SIG-M5 treated with dmso at 0.1 percent for 504 hours (cell line): ENCODE data around the gene SHQ1.

Experiments used
- DNase-seq: peaks from one replicate; lab custom pipeline; 2025; ENCODE audit not compliant: unreplicated experiment; lab: John Stamatoyannopoulos, UW

SHQ1 gene

GRCh38 chr3:72855001-72855400 is 6.8 kb upstream of the SHQ1 start:
- no peak for DNase-seq

DNA sequence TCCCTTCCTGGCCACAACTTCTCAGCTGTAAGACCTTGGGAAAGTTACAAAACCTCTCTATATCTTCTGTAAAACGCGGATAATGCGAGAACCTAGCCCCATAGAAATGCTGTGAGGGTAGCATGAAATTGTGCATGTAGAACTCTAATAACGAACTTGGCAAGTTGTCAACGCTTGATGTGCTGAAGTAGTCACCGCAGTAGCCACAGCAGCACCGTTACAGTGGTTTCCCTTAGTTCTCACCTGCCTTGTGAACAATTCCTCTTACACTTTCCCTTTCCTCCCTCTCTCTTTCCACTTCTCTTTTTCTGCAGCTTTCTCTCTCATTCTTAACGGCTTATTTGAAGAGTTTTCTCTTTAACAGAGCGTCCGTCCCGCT is 447 bp upstream of the SHQ1 start:
- peak; percentile 53 for DNase-seq

DNA sequence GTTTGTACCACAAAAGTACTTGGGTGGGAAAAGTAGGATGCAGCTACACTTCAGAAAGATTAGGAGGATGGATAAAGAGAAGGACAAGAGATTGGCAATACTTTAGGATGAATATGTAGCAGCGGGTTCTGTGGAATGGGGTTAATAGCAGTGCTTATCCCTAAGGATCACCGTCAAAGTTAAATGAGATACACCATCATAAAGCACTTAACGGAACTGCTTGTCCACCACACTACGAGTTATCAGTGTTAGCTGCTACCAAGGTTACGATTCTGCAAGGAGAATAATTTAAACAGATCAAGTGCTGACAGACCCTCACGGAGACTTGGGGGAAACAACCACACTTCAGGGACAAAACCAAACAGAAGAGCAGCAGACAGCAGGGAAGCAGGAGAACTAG is 963 bp downstream of the SHQ1 start:
- DNase-seq = no peak

GRCh38 chr3:72846166-72846565 is 2.1 kb downstream of the SHQ1 start:
- no peak for DNase-seq

DNA sequence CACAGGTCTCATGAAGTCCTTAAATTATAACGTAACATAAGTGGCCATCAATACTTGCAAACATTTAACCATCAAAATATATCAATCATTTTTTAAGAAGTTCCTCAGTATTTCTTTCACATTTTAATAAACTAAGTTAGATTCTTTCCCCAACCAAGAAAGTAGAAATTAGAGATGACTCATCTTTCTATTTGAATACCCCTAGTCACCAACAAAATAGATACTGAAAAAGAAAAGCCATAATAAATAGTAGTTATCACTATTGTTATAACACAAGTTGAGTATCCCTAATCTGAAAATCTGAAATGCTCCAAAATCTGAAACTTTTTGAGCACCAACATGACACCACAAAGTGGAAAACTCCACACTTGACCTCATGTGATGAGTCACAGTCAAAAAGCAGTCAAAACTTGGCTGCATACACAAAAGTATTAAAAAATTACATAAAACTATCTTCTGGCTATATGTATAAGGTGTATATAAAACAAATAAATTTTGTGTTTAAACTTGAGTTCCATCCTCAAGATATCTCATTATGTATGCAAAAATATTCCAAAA is 3.7 kb downstream of the SHQ1 start:
- DNase-seq = no peak

- no peak for DNase-seq
These were observed 9.2 kb downstream of the SHQ1 start for GRCh38 chr3:72839057-72839456.

DNA sequence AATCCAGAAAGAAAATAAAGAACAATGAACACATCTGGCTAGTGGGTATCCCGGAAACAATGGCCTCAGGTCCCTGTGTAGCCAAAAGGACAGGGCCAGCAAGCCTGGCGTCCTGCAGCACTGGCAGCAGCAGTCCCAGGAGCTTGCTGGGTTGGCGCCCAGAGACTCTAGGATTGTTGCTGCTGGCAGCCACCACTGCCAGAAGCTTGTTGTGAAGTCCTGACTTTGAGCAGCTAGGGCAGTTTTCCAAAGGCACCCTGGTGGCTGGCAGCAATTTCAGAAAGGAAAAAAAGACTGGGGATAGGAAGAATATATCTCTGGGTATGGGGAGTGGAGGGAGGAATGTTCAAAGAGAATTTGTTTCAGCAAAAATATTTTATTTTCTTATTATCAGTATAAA is 11.3 kb downstream of the SHQ1 start:
- DNase-seq = no peak

- no peak for DNase-seq
These were observed 11.8 kb downstream of the SHQ1 start for GRCh38 chr3:72836416-72836815.

DNA sequence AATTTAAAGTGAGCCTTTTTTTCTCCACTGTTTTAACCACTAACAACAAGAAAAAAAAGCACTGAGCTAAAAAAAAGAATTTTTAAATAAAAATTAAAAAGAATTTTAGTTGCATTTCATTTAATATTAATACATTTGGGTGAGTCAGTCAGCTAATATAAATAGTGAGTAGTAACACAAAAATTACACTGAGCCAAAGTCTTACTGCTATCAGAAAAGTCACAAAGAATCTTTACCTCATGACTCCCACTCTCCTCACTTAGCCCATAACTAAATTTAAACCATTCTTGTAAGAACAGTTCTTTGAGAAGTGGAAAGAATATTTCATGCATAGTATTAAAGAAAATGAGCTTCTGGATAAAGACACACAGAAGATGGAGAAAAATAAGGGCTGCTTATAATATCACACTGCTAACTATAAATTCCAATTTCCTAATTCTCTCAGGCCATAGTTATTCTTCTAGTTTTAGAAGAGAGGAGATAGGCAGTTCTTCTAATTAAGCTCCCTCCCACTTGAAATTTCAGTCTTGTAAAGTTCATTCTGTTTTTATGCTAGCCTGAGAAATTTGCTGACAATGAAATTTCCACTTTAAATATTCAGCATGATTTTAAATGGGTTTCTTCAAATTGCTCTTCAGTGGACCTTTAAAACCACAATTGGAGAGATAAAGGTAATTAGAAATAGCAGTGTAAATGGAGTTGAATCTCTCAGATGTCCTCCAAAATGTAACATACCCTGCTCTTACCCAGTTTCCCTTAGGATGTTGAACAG is 17.6 kb downstream of the SHQ1 start:
- no peak for DNase-seq

DNA sequence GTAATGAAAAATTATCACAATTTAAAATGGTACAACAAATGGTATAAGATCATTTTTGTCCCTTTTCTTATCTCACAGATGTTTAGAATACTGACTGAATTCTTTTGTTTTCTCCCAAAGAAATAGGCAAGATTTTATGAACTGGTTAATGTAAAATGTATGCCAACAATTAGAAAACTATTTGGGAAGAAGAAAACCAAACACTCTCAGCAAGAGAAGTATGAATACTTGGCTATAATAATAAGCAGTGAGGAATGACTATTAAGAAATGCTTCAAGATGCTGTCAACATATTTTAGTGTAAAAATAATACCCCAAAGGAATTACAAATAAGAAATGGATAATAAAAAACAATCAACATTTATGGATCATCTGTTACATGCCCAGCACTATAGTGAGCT is 18.5 kb downstream of the SHQ1 start:
- DNase-seq = no peak

DNA sequence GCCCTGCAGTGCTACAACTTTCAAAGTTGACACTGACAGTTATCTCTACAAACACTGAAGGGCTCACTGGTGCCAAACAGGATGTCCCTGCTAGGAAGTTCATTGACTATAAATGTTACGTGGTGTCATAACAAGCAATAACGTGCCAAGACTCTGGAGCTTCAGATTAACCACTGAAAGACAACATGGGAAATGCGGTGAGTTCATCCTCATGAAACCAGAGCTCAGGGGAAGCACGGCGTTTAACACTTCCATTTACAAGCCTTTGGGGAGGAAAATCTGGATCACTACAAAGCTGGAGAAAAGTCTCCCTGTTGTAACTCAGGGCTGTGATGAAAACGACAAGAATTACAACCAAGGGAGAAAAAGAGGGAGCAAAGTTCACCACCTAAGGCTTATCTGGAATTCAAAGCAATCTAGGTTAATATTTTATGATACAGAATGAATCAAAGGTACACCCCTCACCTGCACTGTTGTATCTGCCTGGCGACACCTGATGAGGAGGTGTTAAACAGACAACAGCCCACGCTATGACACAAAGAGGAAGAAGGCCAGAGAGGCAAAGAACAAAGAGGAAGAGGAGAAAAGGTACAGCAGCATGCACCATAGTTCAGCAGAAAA is 27.0 kb downstream of the SHQ1 start:
- no peak for DNase-seq

DNA sequence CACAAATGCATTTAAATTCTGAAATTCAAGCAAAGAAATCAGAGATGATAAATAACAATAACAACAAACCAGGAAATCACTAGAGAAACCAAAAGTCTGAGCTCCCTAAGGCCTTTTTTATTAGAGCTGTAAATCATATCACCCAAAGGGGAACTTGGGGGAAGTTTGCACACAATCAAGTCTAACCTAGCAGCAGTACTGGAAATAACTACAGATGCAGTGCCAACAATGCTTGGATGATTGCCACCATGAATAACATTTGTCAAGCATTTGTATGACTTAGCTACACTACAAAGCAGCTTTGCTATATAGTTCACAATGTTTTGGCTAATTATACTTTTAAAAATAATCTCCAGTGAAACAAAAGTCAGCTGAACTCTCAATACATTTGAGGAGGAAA is 27.8 kb downstream of the SHQ1 start:
- DNase-seq = no peak

GRCh38 chr3:72818905-72819304 is 29.3 kb downstream of the SHQ1 start:
- no peak for DNase-seq

GRCh38 chr3:72818092-72818773 is 30.0 kb downstream of the SHQ1 start:
- no peak for DNase-seq

- no peak for DNase-seq
These were observed 31.3 kb downstream of the SHQ1 start for GRCh38 chr3:72816862-72817355.

DNA sequence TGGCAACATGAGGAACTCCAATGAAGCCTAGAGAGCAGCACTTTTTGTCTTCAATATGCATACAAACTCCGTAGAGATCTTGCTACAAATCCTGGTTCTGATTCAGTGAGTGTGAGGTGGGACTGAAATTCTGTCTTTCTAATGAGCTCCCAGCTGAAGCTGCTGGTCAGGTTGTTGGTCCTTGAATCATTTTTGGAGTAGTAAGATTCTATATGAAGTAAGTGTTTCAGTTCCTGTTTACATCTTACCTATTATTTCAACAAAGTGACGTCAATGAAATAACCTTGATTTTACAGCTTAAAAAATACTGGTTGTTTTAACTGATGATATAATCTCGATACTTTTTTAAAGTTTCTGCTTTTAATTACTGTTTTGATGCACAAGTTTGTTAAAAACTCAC is 33.9 kb downstream of the SHQ1 start:
- DNase-seq = no peak

DNA sequence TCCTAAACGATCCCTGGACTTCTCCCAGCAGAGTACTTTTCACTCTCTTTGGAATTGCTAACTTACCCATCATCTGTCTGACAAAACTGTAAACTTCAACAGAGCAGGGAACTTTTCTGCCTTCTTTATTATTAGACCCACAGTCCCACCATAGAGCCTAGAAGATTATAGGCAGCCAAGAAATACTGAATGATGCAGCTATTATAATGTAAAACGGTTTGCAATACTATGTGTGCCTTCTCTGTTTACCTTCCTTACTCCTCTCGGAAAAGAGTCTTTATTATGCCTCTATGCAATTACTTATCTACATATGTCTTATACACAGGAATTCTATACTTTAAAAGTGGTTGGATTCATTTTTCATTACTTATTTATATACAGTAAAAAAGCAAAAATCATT is 36.0 kb downstream of the SHQ1 start:
- DNase-seq = no peak

DNA sequence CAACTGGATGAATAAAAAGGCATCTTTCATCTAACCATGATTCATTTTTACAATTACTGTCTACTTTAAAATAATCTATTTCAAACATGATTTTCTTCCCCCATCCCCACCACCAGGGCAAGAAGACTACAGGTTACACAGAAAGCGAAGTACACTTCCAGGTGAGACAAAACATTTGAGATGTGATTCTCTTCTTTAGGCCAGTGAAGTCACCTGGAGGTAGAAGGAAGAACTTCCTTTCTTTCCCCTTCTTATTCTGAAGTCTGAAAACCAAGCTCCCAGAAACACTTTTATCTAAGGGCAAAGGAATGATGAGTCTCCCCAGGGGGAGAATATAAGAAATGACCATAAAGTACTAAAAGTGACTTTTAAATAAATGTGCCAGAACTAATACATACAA is 36.7 kb downstream of the SHQ1 start:
- no peak for DNase-seq

DNA sequence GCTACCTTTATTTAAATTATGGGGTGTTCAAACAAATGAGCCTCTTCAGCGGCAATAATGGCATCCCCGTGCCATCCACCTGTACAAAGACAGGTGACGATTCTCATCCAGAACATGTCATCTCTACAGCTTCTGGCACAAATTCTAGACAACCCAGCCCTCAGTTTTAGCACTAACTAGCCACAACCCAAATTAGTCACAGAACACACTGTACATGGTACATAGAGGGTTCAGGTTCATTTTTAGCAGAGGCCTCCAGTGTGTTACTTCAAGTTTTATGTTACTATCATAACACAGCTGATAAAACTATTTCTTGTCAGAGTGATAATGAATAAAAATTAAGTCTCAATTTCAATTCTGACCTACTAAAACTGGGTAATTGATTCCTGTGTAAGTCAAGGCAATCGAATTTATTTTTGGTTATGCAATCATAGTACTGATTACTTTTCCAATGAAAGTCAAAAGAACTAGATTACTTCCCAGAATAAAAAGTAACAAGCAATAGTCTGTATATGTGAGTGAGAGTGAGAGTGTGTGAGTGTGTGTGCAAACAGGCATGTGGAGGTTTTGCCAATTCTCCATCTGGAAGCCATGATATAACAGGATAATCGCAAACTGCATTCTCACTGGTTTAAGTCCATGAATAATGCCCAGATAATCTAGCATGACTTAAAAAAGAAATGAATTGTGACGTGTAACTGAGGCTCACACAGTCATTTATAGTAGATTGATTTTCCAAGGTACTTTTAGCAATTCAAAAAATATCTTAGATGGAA is 37.4 kb downstream of the SHQ1 start:
- no peak for DNase-seq

DNA sequence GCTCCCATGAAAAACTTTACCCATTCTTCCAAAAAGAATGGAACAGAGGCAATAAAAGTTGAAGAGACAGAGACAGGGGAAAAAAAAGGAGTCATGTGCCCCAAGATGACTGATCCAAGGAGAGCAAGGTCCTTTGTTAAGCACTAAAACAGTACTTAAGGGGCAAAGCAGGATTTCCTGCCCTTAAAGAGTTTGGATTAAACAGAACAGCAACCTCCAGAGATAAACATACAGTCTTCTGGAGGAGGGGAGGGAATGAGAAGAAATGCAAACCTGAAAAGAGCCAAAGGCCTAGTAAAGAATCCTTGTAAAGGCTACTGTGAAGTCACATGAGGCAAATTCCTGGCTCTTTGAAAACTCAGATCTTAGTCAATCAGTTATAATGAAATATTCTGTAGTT is 38.2 kb downstream of the SHQ1 start:
- no peak for DNase-seq

GRCh38 chr3:72804361-72804760 is 43.9 kb downstream of the SHQ1 start:
- DNase-seq = no peak
